SU-DHL-6 (cell line): Measurements from ENCODE around the gene TEKT1.

Experiments
- EZH2phosphoT487 ChIP-seq: fragments of 200-600 bp; sonication (generic), shearing (Covaris generic); conservative IDR thresholded peaks from 2 replicates; pipeline ENCODE4 v1.6.1; 2018; ENCODE audit warnings: mild to moderate bottlenecking, antibody characterized with exemption, low read length, moderate library complexity, mixed read lengths
- TF ChIP-seq, protein P1 (sequence below): fragments of 200-600 bp; sonication (generic); IDR thresholded peaks from one replicate; pipeline ENCODE4 v1.5.1; 2017; ENCODE audit warnings: antibody characterized with exemption, mild to moderate bottlenecking, low read length, moderate library complexity; ENCODE audit not compliant: insufficient read depth, poor library complexity, severe bottlenecking

DNA sequence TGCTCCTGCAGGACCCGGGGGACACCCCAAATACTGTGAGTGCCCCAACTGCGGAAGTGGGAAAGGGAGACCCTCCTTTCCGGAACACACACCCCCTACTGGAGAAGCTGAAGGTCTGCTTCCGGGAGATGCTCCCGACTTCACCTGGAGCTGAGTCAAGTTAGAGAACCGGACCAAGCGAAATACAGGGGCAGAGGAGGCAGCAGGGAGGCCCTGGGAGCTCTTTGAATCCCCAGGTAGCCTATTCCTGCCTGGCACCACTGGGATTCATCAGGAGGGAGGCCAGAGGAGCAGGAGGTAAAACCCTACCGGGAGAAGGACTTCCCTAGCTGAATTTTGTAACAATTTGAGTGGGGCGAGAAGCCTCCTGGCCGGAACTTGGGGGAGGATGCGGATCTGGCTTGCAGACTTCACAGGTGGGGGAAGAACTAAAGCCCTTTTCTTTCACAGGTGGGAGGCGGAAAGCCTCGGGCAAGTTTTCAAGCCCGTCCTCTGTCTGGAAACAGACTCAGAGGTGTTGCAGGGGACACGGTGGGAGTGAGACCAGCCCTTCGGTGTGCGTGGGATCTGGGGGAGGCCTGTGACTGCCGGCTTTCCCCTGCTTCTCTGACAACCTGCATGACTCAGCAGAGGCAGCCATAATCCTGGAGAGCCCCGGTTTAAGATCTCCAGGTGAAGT lies 22.4 kb upstream of the TEKT1 start:
- TF ChIP-seq, protein P1, sequence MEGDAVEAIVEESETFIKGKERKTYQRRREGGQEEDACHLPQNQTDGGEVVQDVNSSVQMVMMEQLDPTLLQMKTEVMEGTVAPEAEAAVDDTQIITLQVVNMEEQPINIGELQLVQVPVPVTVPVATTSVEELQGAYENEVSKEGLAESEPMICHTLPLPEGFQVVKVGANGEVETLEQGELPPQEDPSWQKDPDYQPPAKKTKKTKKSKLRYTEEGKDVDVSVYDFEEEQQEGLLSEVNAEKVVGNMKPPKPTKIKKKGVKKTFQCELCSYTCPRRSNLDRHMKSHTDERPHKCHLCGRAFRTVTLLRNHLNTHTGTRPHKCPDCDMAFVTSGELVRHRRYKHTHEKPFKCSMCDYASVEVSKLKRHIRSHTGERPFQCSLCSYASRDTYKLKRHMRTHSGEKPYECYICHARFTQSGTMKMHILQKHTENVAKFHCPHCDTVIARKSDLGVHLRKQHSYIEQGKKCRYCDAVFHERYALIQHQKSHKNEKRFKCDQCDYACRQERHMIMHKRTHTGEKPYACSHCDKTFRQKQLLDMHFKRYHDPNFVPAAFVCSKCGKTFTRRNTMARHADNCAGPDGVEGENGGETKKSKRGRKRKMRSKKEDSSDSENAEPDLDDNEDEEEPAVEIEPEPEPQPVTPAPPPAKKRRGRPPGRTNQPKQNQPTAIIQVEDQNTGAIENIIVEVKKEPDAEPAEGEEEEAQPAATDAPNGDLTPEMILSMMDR, result no peak
- no peak for TF ChIP-seq EZH2phosphoT487
